Measurements from ENCODE around the gene RXRA.

The RXRA gene

DNA sequence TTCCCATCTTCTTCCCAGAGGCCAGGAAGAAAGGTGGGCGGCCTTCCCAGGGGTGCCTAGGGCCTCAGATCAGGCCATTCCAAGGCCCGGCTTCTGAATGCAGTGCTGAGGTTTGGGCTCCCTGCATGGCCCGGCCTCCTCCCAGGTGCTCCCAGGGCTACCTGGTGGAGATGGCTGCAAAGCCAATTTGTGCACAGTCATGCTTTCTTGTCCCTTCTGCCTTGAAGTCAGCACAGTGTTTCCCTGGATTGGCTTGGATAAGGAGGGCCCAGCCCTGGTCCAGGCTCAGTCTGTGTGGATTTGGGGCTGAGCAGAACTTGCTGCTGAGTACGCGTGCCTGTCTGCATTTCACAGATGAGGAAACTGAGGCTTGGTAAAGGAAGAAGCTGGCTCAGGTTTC lies 72.5 kb downstream of the RXRA start:
- Histone ChIP-seq H3K9me3 (no peaks in the 10 kb centered on the region), H3K27ac (peak overlapping the region; percentile 100), H3K36me3 (peaks cover 26% of the 10 kb centered on the region), H3K4me1 (ENCODE audit: control insufficient read depth in 1 of 2, insufficient read depth in 1 of 2, low read depth in 1 of 2, low read length in 1 of 2) (peaks cover 96 to 100% of the 10 kb centered on the region in 2 experiments), H3K27me3 (no peaks in the 10 kb centered on the region), H3K4me3 (ENCODE audit: low read depth in 1 of 2, low read length in 1 of 2) (peak overlapping the region; percentile 8 to 62)
- TF ChIP-seq, protein P1, sequence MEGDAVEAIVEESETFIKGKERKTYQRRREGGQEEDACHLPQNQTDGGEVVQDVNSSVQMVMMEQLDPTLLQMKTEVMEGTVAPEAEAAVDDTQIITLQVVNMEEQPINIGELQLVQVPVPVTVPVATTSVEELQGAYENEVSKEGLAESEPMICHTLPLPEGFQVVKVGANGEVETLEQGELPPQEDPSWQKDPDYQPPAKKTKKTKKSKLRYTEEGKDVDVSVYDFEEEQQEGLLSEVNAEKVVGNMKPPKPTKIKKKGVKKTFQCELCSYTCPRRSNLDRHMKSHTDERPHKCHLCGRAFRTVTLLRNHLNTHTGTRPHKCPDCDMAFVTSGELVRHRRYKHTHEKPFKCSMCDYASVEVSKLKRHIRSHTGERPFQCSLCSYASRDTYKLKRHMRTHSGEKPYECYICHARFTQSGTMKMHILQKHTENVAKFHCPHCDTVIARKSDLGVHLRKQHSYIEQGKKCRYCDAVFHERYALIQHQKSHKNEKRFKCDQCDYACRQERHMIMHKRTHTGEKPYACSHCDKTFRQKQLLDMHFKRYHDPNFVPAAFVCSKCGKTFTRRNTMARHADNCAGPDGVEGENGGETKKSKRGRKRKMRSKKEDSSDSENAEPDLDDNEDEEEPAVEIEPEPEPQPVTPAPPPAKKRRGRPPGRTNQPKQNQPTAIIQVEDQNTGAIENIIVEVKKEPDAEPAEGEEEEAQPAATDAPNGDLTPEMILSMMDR (IDR thresholded peaks at IDR 0.05), result no peak

DNA sequence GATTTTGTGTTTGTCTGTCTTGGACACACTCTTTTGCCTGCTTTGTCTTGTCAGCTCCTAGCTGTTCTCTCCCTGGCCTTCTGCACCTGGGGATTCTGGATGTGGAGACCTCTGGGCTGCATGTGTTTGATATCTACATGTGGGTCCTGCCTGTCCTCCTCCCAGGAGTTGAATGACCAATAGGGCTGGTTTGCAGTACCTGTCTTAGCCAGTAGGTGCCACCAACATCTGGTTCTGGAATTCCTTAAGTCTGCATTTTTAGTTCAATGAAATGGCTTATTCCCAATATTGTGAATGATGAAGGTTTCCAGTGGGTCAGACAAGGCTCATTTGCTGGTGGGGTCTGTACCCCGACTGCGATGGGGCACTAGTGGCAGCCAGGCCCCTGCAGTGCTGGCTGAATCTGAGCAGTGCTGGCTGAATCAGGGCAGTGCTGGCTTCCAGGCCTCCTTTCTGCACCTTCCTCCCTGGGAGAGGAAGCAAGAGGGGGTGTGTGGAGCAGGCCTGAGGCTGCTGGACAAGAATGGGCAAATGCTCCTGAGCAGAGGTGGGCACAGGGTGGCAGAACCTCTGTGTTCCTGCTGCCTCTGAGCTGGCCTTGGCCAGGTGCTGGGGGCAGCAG lies 73.3 kb downstream of the RXRA start:
- H3K9me3 ChIP-seq, result no peaks in the 10 kb centered on the region
- TF ChIP-seq, protein P1 (IDR thresholded peaks at IDR 0.05), result peak; percentile 96
- H3K36me3 ChIP-seq, result peaks cover 26% of the 10 kb centered on the region
- H3K4me3 ChIP-seq (ENCODE audit: low read depth in 1 of 2, low read length in 1 of 2), result peak overlapping the region; percentile 16 to 62
- H3K4me1 ChIP-seq (ENCODE audit: control insufficient read depth in 1 of 2, insufficient read depth in 1 of 2, low read depth in 1 of 2, low read length in 1 of 2), result peaks cover 96 to 100% of the 10 kb centered on the region in 2 experiments
- H3K27ac ChIP-seq, result peak overlapping the region; percentile 100
- no peaks in the 10 kb centered on the region for H3K27me3 ChIP-seq

DNA sequence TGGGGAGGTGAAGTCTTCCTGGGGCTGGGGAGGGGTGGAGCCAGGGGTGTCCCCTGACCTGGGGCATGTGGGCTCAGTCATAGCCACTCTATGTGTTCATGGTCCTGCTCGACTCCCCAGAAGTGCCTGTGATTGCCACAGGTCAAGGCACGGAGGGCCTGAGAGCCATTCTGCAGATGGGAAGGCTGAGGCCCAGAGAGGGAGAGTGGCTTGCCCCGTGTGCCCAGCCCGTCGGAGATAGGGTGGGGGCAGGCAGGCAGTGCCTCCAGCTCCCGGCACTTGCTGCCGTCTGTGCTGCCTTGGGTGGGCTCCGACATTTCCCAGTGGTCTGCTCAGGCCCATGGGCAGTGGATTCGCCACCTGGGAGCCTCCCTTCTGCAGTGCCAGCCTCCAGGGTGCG lies 74.0 kb downstream of the RXRA start:
- Histone ChIP-seq H3K36me3 (peaks cover 26% of the 10 kb centered on the region), H3K4me3 (ENCODE audit: low read depth in 1 of 2, low read length in 1 of 2) (no peak overlapping the region), H3K4me1 (ENCODE audit: control insufficient read depth in 1 of 2, insufficient read depth in 1 of 2, low read depth in 1 of 2, low read length in 1 of 2) (peaks cover 96 to 100% of the 10 kb centered on the region in 2 experiments), H3K9me3 (no peaks in the 10 kb centered on the region), H3K27me3 (no peaks in the 10 kb centered on the region), H3K27ac (peak overlapping the region; percentile 100)
- TF ChIP-seq, protein P1 (IDR thresholded peaks at IDR 0.05), result no peak

DNA sequence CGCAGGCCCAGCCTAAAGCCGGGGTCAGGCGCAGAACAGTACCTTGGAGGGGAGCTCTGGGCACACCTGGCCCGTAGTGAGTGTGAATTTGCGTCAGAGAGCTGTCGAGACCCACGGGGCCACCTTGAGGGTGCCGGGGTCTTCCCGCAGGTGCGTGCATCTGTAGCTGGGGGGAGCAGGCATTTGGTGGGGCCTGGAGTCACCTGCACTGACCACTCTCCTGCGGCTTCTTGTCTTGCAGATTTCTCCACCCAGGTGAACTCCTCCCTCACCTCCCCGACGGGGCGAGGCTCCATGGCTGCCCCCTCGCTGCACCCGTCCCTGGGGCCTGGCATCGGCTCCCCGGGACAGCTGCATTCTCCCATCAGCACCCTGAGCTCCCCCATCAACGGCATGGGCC lies 75.1 kb downstream of the RXRA start:
- Histone ChIP-seq H3K27me3 (no peaks in the 10 kb centered on the region), H3K36me3 (peaks cover 26% of the 10 kb centered on the region), H3K27ac (peak overlapping the region; percentile 100), H3K4me1 (ENCODE audit: control insufficient read depth in 1 of 2, insufficient read depth in 1 of 2, low read depth in 1 of 2, low read length in 1 of 2) (peaks cover 96 to 100% of the 10 kb centered on the region in 2 experiments), H3K4me3 (ENCODE audit: low read depth in 1 of 2, low read length in 1 of 2) (no peak overlapping the region), H3K9me3 (no peaks in the 10 kb centered on the region)
- TF ChIP-seq, protein P1 (IDR thresholded peaks at IDR 0.05), result no peak

DNA sequence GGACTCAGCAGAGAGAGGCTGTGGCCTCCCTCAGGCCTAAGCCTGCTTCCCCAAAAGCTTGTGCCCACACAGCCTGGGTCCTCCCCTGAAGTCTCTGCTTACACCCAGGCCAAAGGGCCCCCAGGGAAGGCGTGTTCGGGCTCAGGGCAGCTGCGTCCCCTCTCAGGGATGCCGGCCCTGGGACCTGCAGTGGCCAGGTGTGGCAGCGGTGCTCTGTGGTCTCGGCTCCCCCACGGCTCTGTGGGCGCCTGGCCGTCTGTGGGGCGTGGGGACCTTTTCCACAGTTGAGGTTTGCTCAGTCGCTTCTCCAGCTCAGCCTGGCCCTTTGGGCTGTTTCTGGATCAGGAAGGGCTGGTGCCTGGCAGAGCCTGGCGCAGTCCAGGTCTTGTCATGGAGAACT lies 75.9 kb downstream of the RXRA start:
- peaks cover 96 to 100% of the 10 kb centered on the region in 2 experiments for H3K4me1 ChIP-seq (ENCODE audit: control insufficient read depth in 1 of 2, insufficient read depth in 1 of 2, low read depth in 1 of 2, low read length in 1 of 2)
- peaks cover 26% of the 10 kb centered on the region for H3K36me3 ChIP-seq
- peak overlapping the region; percentile 100 for H3K27ac ChIP-seq
- TF ChIP-seq, protein P1 (IDR thresholded peaks at IDR 0.05), result no peak
- H3K27me3 ChIP-seq, result no peaks in the 10 kb centered on the region
- no peak overlapping the region for H3K4me3 ChIP-seq (ENCODE audit: low read depth in 1 of 2, low read length in 1 of 2)
- no peaks in the 10 kb centered on the region for H3K9me3 ChIP-seq
